Caco-2 (cell line): ENCODE results near the gene NDUFAF3. TPM values are rescaled to one million over a fixed set of nuclear protein-coding genes. Genes with fewer than 3 reads are reported as not detected.

Experiments
- BruUV-seq: library from RNA; stranded (reverse); fragments of 400-500 nt; replicated peaks from 2 replicates; lab custom pipeline; 2021; lab: Mats Ljungman, UMichigan
- CTCF ChIA-PET: fragments of 300-600 bp; sonication (Branson Sonifier 250); formaldehyde crosslinking; loops from one replicate; lab custom pipeline; 2022; ENCODE audit warnings: antibody characterized with exemption; lab: Charles Lee
- POLR2A ChIA-PET: fragments of 300-600 bp; sonication (Branson Sonifier 250); formaldehyde crosslinking; loops from one replicate; lab custom pipeline; 2022; ENCODE audit warnings: antibody characterized with exemption; lab: Charles Lee
- DNase-seq, 2 experiments: peaks; one replicate each; pipeline versions ENCODE4 v3.0.0 to v3.0.0-alpha.2; 2020 to 2022
- H3K27me3 ChIP-seq: replicated peaks from 2 replicates; pipeline ENCODE4 v1.6.0; 2011; ENCODE audit warnings: low read length; ENCODE audit not compliant: control insufficient read depth, insufficient read depth
- H3K36me3 ChIP-seq: 2 replicates; pipeline ENCODE4 v1.5.1; 2011; ENCODE audit warnings: low read length; ENCODE audit not compliant: control insufficient read depth, insufficient read depth
- H3K4me1 ChIP-seq: fragments of 250-450 bp; sonication (Bioruptor Pico); 2 replicates; pipeline ENCODE4 v1.5.1; 2020; ENCODE audit warnings: mild to moderate bottlenecking
- H3K4me3 ChIP-seq: 2 replicates; pipeline ENCODE4 v1.5.1; 2011; ENCODE audit warnings: low read depth, mild to moderate bottlenecking, control low read depth, low read length
- H3K9me3 ChIP-seq: fragments of 250-450 bp; sonication (Bioruptor Pico); 2 replicates; pipeline ENCODE4 v1.5.1; 2020; ENCODE audit warnings: mild to moderate bottlenecking, moderate library complexity
- H3K27ac Mint-ChIP-seq: one replicate; pipeline ENCODE4 v1.8.0; 2022; ENCODE audit warnings: mixed read lengths; ENCODE audit not compliant: unreplicated experiment
- H3K27me3 Mint-ChIP-seq: one replicate; pipeline ENCODE4 v1.8.0; 2022; ENCODE audit warnings: mixed read lengths; ENCODE audit not compliant: insufficient read depth, unreplicated experiment
- H3K36me3 Mint-ChIP-seq: one replicate; pipeline ENCODE4 v1.8.0; 2022; ENCODE audit warnings: mild to moderate bottlenecking, mixed read lengths; ENCODE audit not compliant: insufficient read depth, unreplicated experiment
- H3K4me1 Mint-ChIP-seq: one replicate; pipeline ENCODE4 v1.8.0; 2022; ENCODE audit warnings: low read depth, mixed read lengths; ENCODE audit not compliant: unreplicated experiment
- H3K4me3 Mint-ChIP-seq: one replicate; pipeline ENCODE4 v1.8.0; 2022; ENCODE audit warnings: mild to moderate bottlenecking, moderate library complexity, mixed read lengths; ENCODE audit not compliant: unreplicated experiment
- H3K9me3 Mint-ChIP-seq: one replicate; pipeline ENCODE4 v1.8.0; 2022; ENCODE audit warnings: mixed read lengths; ENCODE audit not compliant: unreplicated experiment
- CTCF ChIP-seq, 2 experiments: fragments of 200-600 bp in 1 of 2; IDR thresholded peaks; 1 replicate in 1 of 2; 2 replicates in 1 of 2; pipeline versions ENCODE4 v1.5.1 to v1.8.0; 2011 to 2022; ENCODE audit warnings: antibody characterized with exemption in 1 of 2, control low read depth in 1 of 2, inconsistent platforms in 1 of 2, low read depth in 1 of 2, low read length in 1 of 2, mild to moderate bottlenecking in 1 of 2, moderate library complexity in 1 of 2; ENCODE audit not compliant: insufficient read depth in 1 of 2, severe bottlenecking in 1 of 2, unreplicated experiment in 1 of 2
- intact Hi-C: fragments of 100-400 bp; cut with micrococcal nuclease; formaldehyde crosslinking; loops from one replicate; pipeline ENCODE4 v1.10.0; 2022; ENCODE audit not compliant: unreplicated experiment
- microRNA-seq: library from miRNA; unstranded; fragments of <30 nt; microRNA quantifications from one replicate; pipeline ENCODE4 v1.2.0, GENCODE V29; 2022
- total RNA-seq: library from RNA; stranded (reverse); gene quantifications from 2 replicates; pipeline ENCODE4 v1.2.3, GENCODE V29; 2022

The NDUFAF3 gene
- total RNA-seq, 1 experiment from 2014 or later, result 68.7 TPM

- BruUV-seq, result TSS peak; percentile 51
These were observed 35.3 kb downstream of the NDUFAF3 start for GRCh38 chr3:49057268-49057667.

GRCh38 chr3:49058011-49058410 is 36.1 kb downstream of the NDUFAF3 start:
- intact Hi-C loops, result no loop called here
- BruUV-seq, result no TSS peak
- H3K4me1 ChIP-seq, result no peaks in the 10 kb centered on the region
- no peak for DNase-seq
- Mint-ChIP-seq H3K36me3 (peaks cover 93% of the 10 kb centered on the region), H3K4me3 (no peak overlapping the region), H3K27me3 (no peaks in the 10 kb centered on the region), H3K4me1 (no peaks in the 10 kb centered on the region), H3K27ac (no peak overlapping the region), H3K9me3 (no peaks in the 10 kb centered on the region)
- ChIA-PET POLR2A (no interaction called here), CTCF (no interaction called here)
- TF ChIP-seq CTCF (IDR thresholded peaks at IDR 0.05; ENCODE audit: insufficient read depth in 1 of 2, low read depth in 1 of 2, low read length in 1 of 2, severe bottlenecking in 1 of 2, unreplicated experiment in 1 of 2), result no peak
- no peaks in the 10 kb centered on the region for H3K9me3 ChIP-seq
- H3K27me3 ChIP-seq, result no peaks in the 10 kb centered on the region
- no peaks in the 10 kb centered on the region for H3K36me3 ChIP-seq
- no peak overlapping the region for H3K4me3 ChIP-seq

More at GRCh38 chr3:49057268-49057667, 35.3 kb downstream of the NDUFAF3 start:
- H3K9me3 ChIP-seq, result no peaks in the 10 kb centered on the region
- CTCF ChIA-PET, result no interaction called here
- TF ChIP-seq CTCF (IDR thresholded peaks at IDR 0.05; ENCODE audit: insufficient read depth in 1 of 2, low read depth in 1 of 2, low read length in 1 of 2, severe bottlenecking in 1 of 2, unreplicated experiment in 1 of 2), result no peak
- H3K4me1 ChIP-seq, result no peaks in the 10 kb centered on the region
- H3K4me3 Mint-ChIP-seq, result no peak overlapping the region
- DNase-seq, result no peak
- intact Hi-C loops, result no loop called here
- peaks cover 92% of the 10 kb centered on the region for H3K36me3 Mint-ChIP-seq
- no peak overlapping the region for H3K27ac Mint-ChIP-seq
- H3K27me3 Mint-ChIP-seq, result no peaks in the 10 kb centered on the region
- POLR2A ChIA-PET, result no interaction called here
- no peaks in the 10 kb centered on the region for H3K9me3 Mint-ChIP-seq
- H3K36me3 ChIP-seq, result no peaks in the 10 kb centered on the region; the same call in 1 of the 2 replicates
- H3K27me3 ChIP-seq, result no peaks in the 10 kb centered on the region
- no peak overlapping the region for H3K4me3 ChIP-seq
- H3K4me1 Mint-ChIP-seq, result no peaks in the 10 kb centered on the region

Small RNA genes lying within 50 kb of the gene (microRNA-seq; reads per million reads assigned to microRNA genes)
- 8,178 reads per million, percentile 97 among the genes with 10 or more reads in this experiment for gene MIR191
- 3,433 reads per million, percentile 95 among the genes with 10 or more reads in this experiment for gene MIR425

Other genes with a start within 250 kb of the NDUFAF3 start
- 56.3 and 67.3 TPM in 2 replicates for gene PRKAR2A, start 174.2 kb upstream of the NDUFAF3 start, total RNA-seq
- gene SLC25A20, start 123.2 kb upstream of the NDUFAF3 start, total RNA-seq, result 17.0 and 19.3 TPM in 2 replicates
- gene ARIH2, start 103.3 kb upstream of the NDUFAF3 start, total RNA-seq, result 106 and 133 TPM in 2 replicates
- gene P4HTM, start 31.9 kb upstream of the NDUFAF3 start, total RNA-seq, result 24.4 and 25.5 TPM in 2 replicates
- gene WDR6, start 14.7 kb upstream of the NDUFAF3 start, total RNA-seq, result 184 and 185 TPM in 2 replicates
- 21.4 and 21.5 TPM in 2 replicates for gene DALRD3, start 3.5 kb upstream of the NDUFAF3 start, total RNA-seq
- gene IMPDH2, start 7.3 kb downstream of the NDUFAF3 start, total RNA-seq, result 233 and 240 TPM in 2 replicates
- gene QRICH1, start 72.0 kb downstream of the NDUFAF3 start, total RNA-seq, result 112 and 119 TPM in 2 replicates
- 361 and 386 TPM in 2 replicates for gene QARS1, start 82.6 kb downstream of the NDUFAF3 start, total RNA-seq
- 55.9 and 56.4 TPM in 2 replicates for gene USP19, start 98.7 kb downstream of the NDUFAF3 start, total RNA-seq
- gene LAMB2, start 110.9 kb downstream of the NDUFAF3 start, total RNA-seq, result 181 and 189 TPM in 2 replicates
- 15.2 and 15.9 TPM in 2 replicates for gene CCDC71, start 144.2 kb downstream of the NDUFAF3 start, total RNA-seq
- 7.4 and 8.8 TPM in 2 replicates for gene KLHDC8B, start 149.5 kb downstream of the NDUFAF3 start, total RNA-seq